Posterior vena cava (tissue), 2 donors: ENCODE data around the gene STIM1. TPM values are rescaled to one million over a fixed set of nuclear protein-coding genes. Genes with fewer than 3 reads are reported as not detected.
"Not testable (repeated sequence)": the region's sequence is repeated elsewhere in the genome, so short reads cannot be mapped to it uniquely, and the experiment has no call there.

Source experiments
- DNase-seq: peaks from one replicate; pipeline ENCODE4 v3.0.0-alpha.2; 2020; ENCODE audit warnings: low spot score
- intact Hi-C, 2 donors: fragments of 100-400 bp; cut with DNase I; formaldehyde crosslinking; loops; one replicate each; pipeline versions ENCODE4 v1.14.1 to v1.14.2; 2022 to 2023
- total RNA-seq, 2 donors: library from RNA; stranded (reverse); fragmentation: NEBNext Ultra II Directional; extraction: Animal tissue kit (Norgen Biotek cat#: 25700); gene quantifications; one replicate each; pipeline ENCODE4 v1.2.1, GENCODE V29; 2021
- donor health status: DM: yes; HTN: yes; CAD: no.
- donor health status: DM: yes; HTN: yes; CAD: no.

STIM1 gene
- total RNA-seq, 2 donors from 2014 or later: 66.9 to 81.7 TPM

DNA sequence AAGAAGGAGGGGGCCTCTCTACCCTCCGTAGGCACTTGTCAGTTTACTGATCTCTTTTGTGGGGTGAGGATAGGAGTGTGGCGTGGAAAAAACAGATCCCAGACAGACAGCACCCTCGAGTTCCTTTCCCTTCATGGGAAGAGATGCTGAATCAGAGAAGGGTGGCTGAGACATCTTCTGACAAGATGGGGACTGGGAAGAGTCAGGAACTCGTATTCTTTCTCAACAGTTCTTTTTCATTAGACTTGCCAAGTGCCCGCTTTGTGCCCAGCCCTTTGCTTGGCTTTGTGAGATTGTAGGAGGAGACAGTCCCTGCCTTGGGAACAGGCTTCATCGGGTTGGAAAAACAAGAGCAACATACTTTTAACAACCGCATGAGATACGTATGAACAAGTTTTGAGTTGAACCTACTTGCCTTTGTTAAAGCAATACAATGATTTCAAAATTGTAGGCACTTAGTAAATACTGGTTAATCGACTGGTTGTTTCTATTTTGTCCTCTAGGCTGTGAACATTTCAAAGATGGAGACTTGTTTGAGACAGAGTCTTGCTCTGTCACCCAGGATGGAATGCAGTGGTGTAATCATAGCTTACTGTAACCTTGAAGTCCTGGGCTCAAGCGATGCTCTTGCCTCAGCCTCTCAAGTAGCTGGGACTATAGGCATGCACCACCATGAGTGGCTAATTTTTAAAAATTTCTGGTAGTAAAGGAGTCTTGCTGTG is 240.2 kb downstream of the STIM1 start:
- intact Hi-C loops: no loop called here

DNA sequence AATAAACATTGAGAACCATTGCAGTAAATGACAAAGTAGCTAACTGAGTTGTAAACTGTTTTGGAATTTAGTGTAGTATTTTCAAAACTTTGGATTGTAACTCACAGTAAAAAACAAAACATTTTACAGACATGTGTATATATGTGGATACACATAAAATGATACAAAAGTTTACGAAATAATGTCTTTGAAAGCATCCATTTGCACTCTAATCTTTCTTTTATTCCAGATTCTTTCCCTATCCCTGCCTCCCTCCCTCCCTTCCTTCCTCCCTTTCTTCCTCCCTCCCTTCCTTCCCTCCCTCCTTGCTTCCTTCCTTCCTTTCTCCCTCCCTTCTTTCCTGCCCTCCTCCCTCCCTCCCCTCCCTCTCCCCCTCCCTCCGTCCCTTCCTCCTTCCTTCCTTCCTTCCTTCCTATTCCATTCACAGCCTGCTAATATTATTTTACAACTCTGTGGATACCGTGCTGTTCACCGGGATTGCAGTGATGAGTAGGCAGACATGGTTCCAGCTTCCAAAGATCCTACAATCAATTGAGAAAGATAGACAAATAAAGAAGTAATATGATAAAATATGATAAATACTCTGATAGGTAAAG is 242.7 kb downstream of the STIM1 start:
- DNase-seq: no peak
- intact Hi-C loops: no loop called here

More for the DNA sequence above, 240.2 kb downstream of the STIM1 start:
- DNase-seq: no peak

DNA sequence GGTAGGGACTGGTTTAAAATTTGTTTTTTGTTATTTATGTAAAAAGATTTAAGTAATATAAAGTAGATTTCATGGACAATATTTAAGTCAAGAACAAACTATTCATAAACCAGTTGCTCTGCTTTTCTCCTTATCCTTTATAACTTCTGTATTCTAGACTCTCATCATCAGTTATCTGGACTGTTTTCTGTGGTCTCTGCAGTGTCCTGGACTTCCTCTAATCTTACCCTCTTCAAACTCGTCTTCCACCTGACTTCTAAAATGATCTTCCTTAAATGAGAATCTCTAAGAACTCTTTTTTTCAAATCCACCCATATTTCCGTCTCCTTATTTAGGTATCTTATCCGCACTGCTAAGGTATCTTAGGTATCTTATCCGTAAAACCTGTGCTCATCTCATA is 247.2 kb downstream of the STIM1 start:
- intact Hi-C loops: no loop called here
- no peak for DNase-seq

GRCh38 chr11:4103269-4103668 is 247.8 kb downstream of the STIM1 start:
- DNase-seq: no peak
- intact Hi-C loops: no loop called here

DNA sequence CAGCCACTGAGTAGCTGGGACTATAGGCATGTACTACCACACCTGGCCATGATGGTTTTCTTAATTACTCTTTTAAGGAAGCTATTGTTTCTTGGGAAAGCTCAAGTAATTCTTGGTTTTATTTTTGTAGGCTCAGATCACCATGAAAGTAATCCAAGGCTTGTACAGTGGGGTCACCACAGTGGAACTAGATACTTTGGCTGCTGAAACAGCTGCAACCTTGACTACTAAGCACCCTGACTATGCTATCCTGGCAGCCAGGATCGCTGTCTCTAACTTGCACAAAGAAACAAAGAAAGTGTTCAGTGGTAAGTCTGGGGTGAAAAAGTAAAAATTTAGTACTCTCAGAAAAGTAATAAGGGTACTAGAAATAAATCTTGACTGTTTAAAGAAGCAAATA is 250.5 kb downstream of the STIM1 start:
- intact Hi-C loops: no loop called here
- DNase-seq: no peak

- DNase-seq: no peak
- intact Hi-C loops: no loop called here
These were observed 256.4 kb downstream of the STIM1 start for GRCh38 chr11:4111834-4112233.

DNA sequence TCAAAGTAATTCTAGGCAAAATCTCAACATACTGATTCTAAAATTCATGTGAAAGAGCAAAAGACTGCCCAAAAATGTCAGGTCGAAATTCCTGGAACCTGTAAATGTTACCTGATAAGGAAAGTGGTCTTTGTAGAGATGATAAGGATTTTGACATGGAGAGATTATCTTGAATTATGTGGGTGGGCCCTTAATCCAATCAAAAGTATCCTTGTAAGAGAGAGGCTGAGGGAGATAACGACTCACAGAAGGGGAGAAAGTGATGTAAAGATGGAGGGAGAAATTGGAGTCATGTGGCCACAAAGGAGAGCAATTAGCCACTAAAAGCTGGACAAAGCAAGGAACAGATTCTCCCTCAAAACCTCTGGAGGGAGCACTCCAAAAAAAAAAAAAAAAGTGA is 259.7 kb downstream of the STIM1 start:
- intact Hi-C loops: no loop called here
- DNase-seq: no peak

GRCh38 chr11:4118107-4118506 is 262.6 kb downstream of the STIM1 start:
- no peak for DNase-seq
- intact Hi-C loops: no loop called here

DNA sequence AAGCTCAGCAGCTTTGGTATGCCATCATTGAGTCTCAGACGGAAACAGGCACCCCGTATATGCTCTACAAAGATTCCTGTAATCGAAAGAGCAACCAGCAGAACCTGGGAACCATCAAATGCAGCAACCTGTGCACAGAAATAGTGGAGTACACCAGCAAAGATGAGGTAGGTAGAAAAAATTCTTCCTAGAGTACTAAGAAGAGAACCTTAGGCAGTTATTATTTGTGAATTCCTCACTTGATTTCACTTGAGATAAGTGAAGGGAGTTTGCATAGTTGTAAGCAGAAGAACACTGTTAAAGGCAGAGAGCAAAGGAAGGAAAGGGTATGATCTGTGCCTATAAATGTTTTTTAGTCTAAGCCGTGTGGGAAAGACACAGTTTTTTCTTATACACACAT is 267.8 kb downstream of the STIM1 start:
- intact Hi-C loops: no loop called here
- no peak for DNase-seq

DNA sequence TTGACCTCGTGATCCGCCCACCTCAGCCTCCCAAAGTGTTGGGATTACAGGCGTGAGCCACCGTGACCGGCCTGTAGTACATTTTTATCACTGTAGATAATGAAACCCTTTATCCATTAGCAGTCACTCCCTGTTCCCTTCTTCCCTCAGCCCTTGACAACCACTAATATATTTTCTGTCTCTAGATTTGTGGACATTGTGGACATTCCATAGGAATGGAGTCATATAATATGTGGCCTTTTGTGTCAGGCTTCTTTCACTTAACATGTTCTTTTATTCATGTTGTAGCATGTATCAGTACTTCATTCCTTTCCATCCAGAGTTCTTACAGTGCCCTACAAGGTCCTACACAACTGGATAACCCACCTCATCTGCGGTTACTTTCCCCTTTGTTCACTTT is 269.7 kb downstream of the STIM1 start:
- no peak for DNase-seq
- intact Hi-C loops: no loop called here

GRCh38 chr11:4127357-4127756 is 271.9 kb downstream of the STIM1 start:
- no peak for DNase-seq

DNA sequence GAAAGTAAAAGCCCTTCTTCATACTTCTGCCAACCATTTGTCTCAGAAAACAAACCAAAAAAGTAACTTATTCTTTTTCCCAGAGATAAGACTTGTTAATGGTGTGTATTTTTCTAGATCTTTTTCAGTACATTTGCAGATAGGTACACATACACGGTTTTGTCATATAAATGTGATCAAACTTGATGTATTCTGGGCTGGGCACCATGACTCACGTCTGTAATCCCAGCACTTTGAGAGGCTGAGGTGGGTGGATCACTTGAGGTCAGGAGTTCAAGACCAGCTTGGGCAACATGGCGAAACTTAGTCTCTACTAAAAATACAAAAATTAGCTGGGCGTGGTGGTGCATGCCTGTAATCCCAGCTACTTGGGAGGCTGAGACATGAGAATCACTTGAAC is 274.8 kb downstream of the STIM1 start:
- DNase-seq, intact Hi-C loops: not testable (repeated sequence)

More at GRCh38 chr11:4127357-4127756, 271.9 kb downstream of the STIM1 start:
- intact Hi-C loops: no loop called here

DNA sequence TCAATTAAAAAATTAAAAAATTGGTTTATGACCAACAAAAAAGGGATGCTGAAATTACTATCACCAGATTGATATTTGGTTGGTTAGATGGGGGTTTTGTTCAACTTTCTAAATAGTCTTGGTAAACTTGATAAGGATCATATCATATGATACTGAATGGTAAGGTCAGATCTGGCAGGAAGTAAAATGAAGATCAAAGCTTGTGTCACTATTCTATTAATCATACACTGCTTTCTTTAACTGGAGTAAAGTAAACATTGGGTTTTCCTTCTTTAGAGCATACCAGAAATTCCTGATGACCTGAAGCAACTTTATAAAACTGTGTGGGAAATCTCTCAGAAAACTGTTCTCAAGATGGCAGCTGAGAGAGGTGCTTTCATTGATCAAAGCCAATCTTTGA is 279.3 kb downstream of the STIM1 start:
- intact Hi-C loops: no loop called here
- no peak for DNase-seq

DNA sequence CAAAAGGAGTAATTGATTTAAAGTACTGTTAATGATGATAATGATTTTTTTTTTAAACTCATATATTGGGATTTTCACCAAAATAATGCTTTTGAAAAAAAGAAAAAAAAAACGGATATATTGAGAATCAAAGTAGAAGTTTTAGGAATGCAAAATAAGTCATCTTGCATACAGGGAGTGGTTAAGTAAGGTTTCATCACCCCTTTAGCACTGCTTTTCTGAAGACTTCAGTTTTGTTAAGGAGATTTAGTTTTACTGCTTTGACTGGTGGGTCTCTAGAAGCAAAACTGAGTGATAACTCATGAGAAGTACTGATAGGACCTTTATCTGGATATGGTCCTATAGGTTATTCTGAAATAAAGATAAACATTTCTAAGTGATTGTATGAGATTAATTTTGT is 283.0 kb downstream of the STIM1 start:
- intact Hi-C loops: no loop called here
- DNase-seq: no peak

DNA sequence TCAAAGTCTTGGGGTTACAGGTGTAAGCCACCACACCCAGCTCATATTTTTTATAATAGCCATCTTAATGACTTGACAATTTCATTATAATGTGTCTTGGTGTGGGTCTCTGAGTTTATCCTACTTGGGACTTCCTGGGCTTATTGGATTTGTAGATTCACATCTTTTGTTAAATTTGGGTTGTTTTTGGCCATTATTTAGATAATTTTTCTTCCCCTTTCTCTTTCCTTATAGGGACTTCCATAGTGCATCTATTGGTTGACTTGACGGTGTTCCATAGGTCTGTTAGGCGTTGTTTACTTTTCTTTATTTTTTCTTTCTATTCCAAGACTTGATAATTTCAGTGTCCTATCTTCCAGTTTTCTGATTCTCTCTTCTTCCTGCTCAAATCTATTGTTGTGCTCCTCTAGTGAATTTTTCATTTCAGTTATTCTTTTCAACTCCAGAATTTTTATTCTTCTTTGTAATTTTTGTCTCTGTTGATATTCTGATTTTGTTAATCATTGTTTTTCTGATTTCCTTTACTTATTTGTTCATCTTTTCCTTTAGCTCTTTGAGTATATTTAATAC is 284.7 kb downstream of the STIM1 start:
- no peak for DNase-seq
- intact Hi-C loops: no loop called here

Other genes starting within 250 kb of the STIM1 start
- gene ART5, start 213.7 kb upstream of the STIM1 start, total RNA-seq: not detected
- gene ART1, start 210.5 kb upstream of the STIM1 start, total RNA-seq: under 1 TPM in 1 of 2 donors, not detected in 1; 0.42 TPM
- under 1 TPM; 0.52 to 0.83 TPM for gene CHRNA10, start 184.3 kb upstream of the STIM1 start, total RNA-seq
- 10 to 100 TPM; 51.6 to 53.8 TPM for gene NUP98, start 58.1 kb upstream of the STIM1 start, total RNA-seq
- gene PGAP2, start 47.1 kb upstream of the STIM1 start, total RNA-seq: 1 to 10 TPM; 5.4 to 9.2 TPM
- gene RHOG, start 14.7 kb upstream of the STIM1 start, total RNA-seq: 10 to 100 TPM; 52.0 to 55.0 TPM
- 10 to 100 TPM; 25.6 to 35.7 TPM for gene RRM1, start 239.1 kb downstream of the STIM1 start, total RNA-seq